T-cell (primary cell): ENCODE measurements around the gene CPTP. TPM values are rescaled to one million over a fixed set of nuclear protein-coding genes. Genes with fewer than 3 reads are reported as not detected.

ENCODE experiments used
- ATAC-seq, 4 experiments: fragments of 200-7000 bp in 3 of 4; fragments of 150-1000 bp in 1 of 4; cut with Tn5 transposase; replicated peaks in 1 of 4; 1 replicate in 3 of 4; 2 replicates in 1 of 4; pipeline ENCODE4 v1.10.0; 2021; ENCODE audit warnings: moderate library complexity in 3 of 4, mild to moderate bottlenecking in 2 of 4, moderate number of reproducible peaks in 1 of 4
- CTCF ChIA-PET, 2 donors: fragments of 300-600 bp; sonication (Branson Sonifier 250); formaldehyde crosslinking; loops; one replicate each; lab custom pipeline; 2022; ENCODE audit warnings: antibody characterized with exemption in 2 of 2; lab: Charles Lee
- POLR2A ChIA-PET, 2 donors: fragments of 300-600 bp; sonication (Branson Sonifier 250); formaldehyde crosslinking; loops; one replicate each; lab custom pipeline; 2022; ENCODE audit warnings: antibody characterized with exemption in 2 of 2; lab: Charles Lee
- DNase-seq, 35 experiments: peaks; one replicate each; pipeline versions ENCODE4 v3.0.0 to v3.0.0-alpha.2; 2013 to 2023
- H3K27ac ChIP-seq: one replicate; pipeline ENCODE4 v1.5.1; 2013; ENCODE audit warnings: low read length
- H3K27me3 ChIP-seq, 2 experiments: replicated peaks in 1 of 2; 1 replicate in 1 of 2; 2 replicates in 1 of 2; pipeline versions ENCODE4 v1.6.1 to v1.7.0; 2013; ENCODE audit warnings: low read length in 1 of 2, mixed read lengths in 1 of 2; ENCODE audit not compliant: control insufficient read depth in 2 of 2, insufficient read depth in 2 of 2; ENCODE audit errors: extremely low read depth in 1 of 2
- H3K36me3 ChIP-seq, 2 donors: 1 replicate in 1 of 2; 2 replicates in 1 of 2; pipeline versions ENCODE4 v1.6.1 to v1.7.0; 2013; ENCODE audit warnings: low read length in 1 of 2; ENCODE audit not compliant: control insufficient read depth in 2 of 2, insufficient read depth in 1 of 2; ENCODE audit errors: extremely low read depth in 1 of 2
- H3K4me1 ChIP-seq, 2 experiments: 1 replicate in 1 of 2; 2 replicates in 1 of 2; pipeline versions ENCODE4 v1.6.1 to v1.7.0; 2013; ENCODE audit warnings: low read length in 2 of 2, mixed read lengths in 1 of 2; ENCODE audit not compliant: insufficient read depth in 2 of 2, control insufficient read depth in 1 of 2; ENCODE audit errors: extremely low read depth in 1 of 2
- H3K4me3 ChIP-seq, 2 donors: 1 replicate in 1 of 2; 2 replicates in 1 of 2; pipeline versions ENCODE4 v1.5.1 to v1.7.0; 2013; ENCODE audit warnings: mild to moderate bottlenecking in 2 of 2, low read length in 1 of 2, moderate library complexity in 1 of 2; ENCODE audit not compliant: control insufficient read depth in 1 of 2; ENCODE audit errors: extremely low read depth in 1 of 2
- H3K9me3 ChIP-seq: 2 replicates; pipeline ENCODE4 v1.7.0; 2013
- H3K27ac Mint-ChIP-seq, 2 donors: one replicate each; pipeline ENCODE4 v1.8.0; 2020 to 2021; ENCODE audit warnings: mild to moderate bottlenecking in 2 of 2, mixed read lengths in 2 of 2
- H3K27me3 Mint-ChIP-seq, 2 donors: one replicate each; pipeline ENCODE4 v1.8.0; 2021 to 2022; ENCODE audit warnings: mixed read lengths in 2 of 2
- H3K36me3 Mint-ChIP-seq: one replicate; pipeline ENCODE4 v1.8.0; 2021; ENCODE audit warnings: mixed read lengths
- H3K4me1 Mint-ChIP-seq, 3 donors: one replicate each; pipeline ENCODE4 v1.8.0; 2020 to 2022; ENCODE audit warnings: mixed read lengths in 3 of 3, mild to moderate bottlenecking in 1 of 3
- H3K4me3 Mint-ChIP-seq, 3 donors: one replicate each; pipeline ENCODE4 v1.8.0; 2020 to 2022; ENCODE audit warnings: mild to moderate bottlenecking in 3 of 3, mixed read lengths in 3 of 3, moderate library complexity in 3 of 3
- H3K9me3 Mint-ChIP-seq, 3 donors: one replicate each; pipeline ENCODE4 v1.8.0; 2020 to 2022; ENCODE audit warnings: mixed read lengths in 3 of 3
- WGBS: methylation state at CpG from one replicate; pipeline ENCODE4 v1.1.5; 2013; ENCODE audit warnings: missing lambda C conversion rate; ENCODE audit not compliant: insufficient coverage; 5-methylcytosine and 5-hydroxymethylcytosine counted together
- total RNA-seq, 35 experiments: library from RNA in 6 of 35; stranded (reverse) in 6 of 35; fragments of 120-200 nt in 1 of 35; gene quantifications; one replicate each; pipeline versions ENCODE4 v1.2.1 to v1.2.4 and lab custom pipeline; 2013 to 2026

CPTP gene
- total RNA-seq, 5 donors from 2014 or later (not counting 1 experiment from before 2014, with no cell fraction given), result 15.8 to 35.8 (median 29.9) TPM

- H3K27me3 ChIP-seq, result peaks cover 0 to 55% of the 10 kb centered on the region in 2 experiments
- no peak overlapping the region for H3K27ac ChIP-seq
- peaks cover 4 to 46% of the 10 kb centered on the region in 2 experiments for H3K4me1 ChIP-seq
- Mint-ChIP-seq H3K36me3 (no peaks in the 10 kb centered on the region), H3K4me3 (peak overlapping the region; percentile 3 to 68 (median 52)), H3K27me3 (peaks cover 7 to 27% of the 10 kb centered on the region in 2 donors), H3K4me1 (peaks cover 14 to 25% (median 14%) of the 10 kb centered on the region in 3 donors), H3K9me3 (no peaks in the 10 kb centered on the region), H3K27ac (peak overlapping the region in 1 of 2 donors; percentile 52)
- DNase-seq (no peak), ATAC-seq (no peak)
- no peaks in the 10 kb centered on the region for H3K9me3 ChIP-seq
- ChIA-PET POLR2A (no interaction called here), CTCF (no interaction called here)
- no peak overlapping the region for H3K4me3 ChIP-seq
- no peaks in the 10 kb centered on the region for H3K36me3 ChIP-seq
- 70% methylated on average over 2 of the region's 5 CpGs for WGBS
Observed at GRCh38 chr1:1352786-1353388, 28.3 kb downstream of the CPTP start.

GRCh38 chr1:1353389-1354151, 29.0 kb downstream of the CPTP start:
- POLR2A ChIA-PET, result no interaction called here
- WGBS, result 30% methylated on average over 21 of the region's 28 CpGs
- H3K27me3 Mint-ChIP-seq, result peaks cover 7 to 28% of the 10 kb centered on the region in 2 donors
- no peak overlapping the region for H3K4me3 ChIP-seq
- peaks cover 5 to 47% of the 10 kb centered on the region in 2 experiments for H3K4me1 ChIP-seq
- H3K27ac Mint-ChIP-seq, result no peak overlapping the region
- H3K27me3 ChIP-seq, result peaks cover 0 to 61% of the 10 kb centered on the region in 2 experiments
- H3K9me3 Mint-ChIP-seq, result no peaks in the 10 kb centered on the region
- no peak overlapping the region for H3K27ac ChIP-seq
- H3K36me3 ChIP-seq, result no peaks in the 10 kb centered on the region
- CTCF ChIA-PET, result no interaction called here
- peak overlapping the region in 1 of 3 donors; percentile 51 for H3K4me3 Mint-ChIP-seq
- H3K36me3 Mint-ChIP-seq, result no peaks in the 10 kb centered on the region
- H3K9me3 ChIP-seq, result no peaks in the 10 kb centered on the region
- peaks cover 11 to 22% (median 12%) of the 10 kb centered on the region in 3 donors for H3K4me1 Mint-ChIP-seq
- no peak for DNase-seq
- ATAC-seq, result no peak

GRCh38 chr1:1354271-1355247, 30.0 kb downstream of the CPTP start:
- peaks cover 0 to 71% of the 10 kb centered on the region in 2 experiments for H3K27me3 ChIP-seq
- ChIA-PET POLR2A (no interaction called here), CTCF (no interaction called here)
- H3K27ac Mint-ChIP-seq, result no peak overlapping the region
- H3K27ac ChIP-seq, result no peak overlapping the region
- H3K4me3 Mint-ChIP-seq, result peak overlapping the region; percentile 31 to 51 (median 34)
- H3K36me3 ChIP-seq, result no peaks in the 10 kb centered on the region
- H3K27me3 Mint-ChIP-seq, result peaks cover 7 to 31% of the 10 kb centered on the region in 2 donors
- peaks cover 17 to 30% (median 20%) of the 10 kb centered on the region in 3 donors for H3K4me1 Mint-ChIP-seq
- no peaks in the 10 kb centered on the region for H3K9me3 Mint-ChIP-seq
- H3K4me1 ChIP-seq, result peaks cover 11 to 56% of the 10 kb centered on the region in 2 experiments
- WGBS, result 14% methylated on average over 85 of the region's 116 CpGs
- H3K36me3 Mint-ChIP-seq, result no peaks in the 10 kb centered on the region
- DNase-seq (peak in 3 of 35 experiments; percentile 35 to 55 (median 44)), ATAC-seq (peak; percentile 19 to 38 (median 30))
- no peaks in the 10 kb centered on the region for H3K9me3 ChIP-seq
- H3K4me3 ChIP-seq, result peak overlapping the region in 1 of 2 donors; percentile 21

DNA sequence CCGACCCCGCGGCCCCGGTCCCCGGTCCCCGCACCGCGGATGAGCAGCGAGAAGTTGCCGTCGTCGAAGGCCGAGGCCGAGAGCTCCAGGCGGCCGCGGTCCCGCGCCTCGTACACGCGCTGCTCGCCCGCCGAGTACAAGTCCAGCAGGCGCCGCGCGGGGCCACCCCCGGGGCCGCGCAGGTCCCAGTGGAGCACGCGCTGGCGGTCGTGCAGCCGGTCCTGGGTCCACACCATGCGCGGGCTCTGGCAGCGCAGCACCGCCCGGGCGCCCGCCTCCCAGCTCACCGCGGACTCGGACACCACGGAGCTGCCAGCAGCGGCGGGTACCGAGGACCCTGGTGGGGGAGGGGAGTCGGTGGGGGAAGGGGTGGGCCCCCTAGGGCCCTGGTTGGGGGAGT, 30.8 kb downstream of the CPTP start:
- Mint-ChIP-seq H3K27me3 (peaks cover 7 to 31% of the 10 kb centered on the region in 2 donors), H3K36me3 (no peaks in the 10 kb centered on the region), H3K4me1 (peaks cover 18 to 33% (median 22%) of the 10 kb centered on the region in 3 donors), H3K27ac (no peak overlapping the region), H3K9me3 (no peaks in the 10 kb centered on the region), H3K4me3 (no peak overlapping the region)
- CTCF ChIA-PET, result no interaction called here
- Histone ChIP-seq H3K9me3 (no peaks in the 10 kb centered on the region), H3K36me3 (no peaks in the 10 kb centered on the region), H3K27me3 (peaks cover 0 to 79% of the 10 kb centered on the region in 2 experiments), H3K27ac (no peak overlapping the region), H3K4me3 (no peak overlapping the region), H3K4me1 (peaks cover 11 to 63% of the 10 kb centered on the region in 2 experiments)
- POLR2A ChIA-PET, result interaction anchor here in 1 of 2 donors (0.6 kb wide), 1 partner anchor 32 kb away, joined by 5 read pairs; no protein-coding TSS in a partner anchor
- 4% methylated on average over 40 of the region's 52 CpGs for WGBS
- DNase-seq, result no peak
- peak in 2 of 4 experiments; percentile 5 to 14 for ATAC-seq

DNA sequence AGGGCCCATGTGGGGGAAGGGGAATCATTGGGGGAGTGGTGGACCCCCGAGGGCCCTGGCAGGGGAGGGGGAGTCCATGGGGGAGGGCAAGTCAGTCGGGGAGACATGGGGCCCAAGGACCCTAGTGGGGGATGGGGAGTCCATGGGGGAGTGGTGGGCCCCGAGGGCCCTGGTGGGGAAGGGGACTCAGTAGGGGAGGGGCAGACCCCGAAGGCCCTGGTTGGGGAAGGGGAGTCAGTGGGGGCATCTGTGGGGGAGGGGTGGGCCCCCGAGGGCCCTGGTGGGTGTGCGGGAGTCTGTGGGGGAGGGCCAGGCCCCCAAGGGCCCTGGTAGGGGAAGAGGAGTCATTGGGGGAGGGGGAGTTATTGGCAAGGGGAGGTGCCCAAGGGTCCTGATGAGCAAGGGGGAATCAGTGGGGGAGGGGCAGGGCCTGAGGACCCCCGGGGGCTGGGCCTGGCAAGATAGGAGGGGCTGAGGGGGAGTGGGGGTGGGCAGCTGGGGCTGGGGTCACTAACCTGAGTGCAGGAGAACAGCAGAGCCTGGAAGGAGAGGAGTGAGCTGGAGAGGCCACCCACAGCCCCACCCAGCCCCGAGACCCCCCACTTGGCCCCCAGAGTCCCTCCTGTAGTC, 31.7 kb downstream of the CPTP start:
- 59% methylated on average over 6 of the region's 8 CpGs for WGBS
- H3K27ac Mint-ChIP-seq, result no peak overlapping the region

More for the DNA sequence above, 31.7 kb downstream of the CPTP start:
- no peaks in the 10 kb centered on the region for H3K36me3 ChIP-seq
- peaks cover 7 to 35% of the 10 kb centered on the region in 2 donors for H3K27me3 Mint-ChIP-seq
- no peak overlapping the region for H3K27ac ChIP-seq
- no peak for ATAC-seq
- ChIA-PET CTCF (no interaction called here), POLR2A (no interaction called here)
- H3K4me3 Mint-ChIP-seq, result no peak overlapping the region
- H3K4me3 ChIP-seq, result no peak overlapping the region
- H3K9me3 Mint-ChIP-seq, result no peaks in the 10 kb centered on the region
- H3K4me1 ChIP-seq, result peaks cover 11 to 65% of the 10 kb centered on the region in 2 experiments
- H3K27me3 ChIP-seq, result peaks cover 0 to 86% of the 10 kb centered on the region in 2 experiments
- no peaks in the 10 kb centered on the region for H3K9me3 ChIP-seq
- no peaks in the 10 kb centered on the region for H3K36me3 Mint-ChIP-seq
- peaks cover 18 to 36% (median 22%) of the 10 kb centered on the region in 3 donors for H3K4me1 Mint-ChIP-seq
- DNase-seq, result no peak
